ENCODE data around the gene SPIN3. TPM values are rescaled to one million over a fixed set of nuclear protein-coding genes. Genes with fewer than 3 reads are reported as not detected.
"Not testable (repeated sequence)": the region's sequence is repeated elsewhere in the genome, so short reads cannot be mapped to it uniquely, and the experiment has no call there.

Gene SPIN3
- total RNA-seq, 2 donors from 2014 or later: 3.5 to 4.2 TPM

DNA sequence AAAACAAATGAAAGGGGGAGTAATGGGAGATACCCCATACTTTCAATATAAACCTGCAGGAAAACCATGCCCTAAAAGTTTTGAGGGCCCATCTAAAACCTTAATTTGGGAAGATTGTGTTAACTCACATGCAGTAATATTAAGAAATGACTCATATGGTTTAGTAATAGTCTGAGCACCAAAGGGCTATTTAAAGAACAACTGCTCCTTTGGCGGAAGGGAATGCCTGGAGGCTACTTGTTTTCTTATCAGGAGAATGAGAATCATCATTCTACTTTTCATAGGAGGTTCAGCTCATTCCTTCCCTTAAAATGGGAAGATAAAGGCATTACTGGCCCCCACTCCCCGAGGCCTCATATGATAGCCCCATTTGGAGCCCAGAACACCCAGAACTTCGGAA lies 47.6 kb downstream of the SPIN3 start:
- no peak for DNase-seq (ENCODE audit: low spot score)
- H3K9me3 ChIP-seq: peaks cover 0 to 1% of the 10 kb centered on the region in 2 donors
- no peaks in the 10 kb centered on the region for H3K27me3 ChIP-seq
- no peaks in the 10 kb centered on the region for H3K4me1 ChIP-seq
- no peak overlapping the region for H3K27ac ChIP-seq
- H3K36me3 ChIP-seq: no peaks in the 10 kb centered on the region
- no peak overlapping the region for H3K4me3 ChIP-seq
- TF ChIP-seq, protein P1, sequence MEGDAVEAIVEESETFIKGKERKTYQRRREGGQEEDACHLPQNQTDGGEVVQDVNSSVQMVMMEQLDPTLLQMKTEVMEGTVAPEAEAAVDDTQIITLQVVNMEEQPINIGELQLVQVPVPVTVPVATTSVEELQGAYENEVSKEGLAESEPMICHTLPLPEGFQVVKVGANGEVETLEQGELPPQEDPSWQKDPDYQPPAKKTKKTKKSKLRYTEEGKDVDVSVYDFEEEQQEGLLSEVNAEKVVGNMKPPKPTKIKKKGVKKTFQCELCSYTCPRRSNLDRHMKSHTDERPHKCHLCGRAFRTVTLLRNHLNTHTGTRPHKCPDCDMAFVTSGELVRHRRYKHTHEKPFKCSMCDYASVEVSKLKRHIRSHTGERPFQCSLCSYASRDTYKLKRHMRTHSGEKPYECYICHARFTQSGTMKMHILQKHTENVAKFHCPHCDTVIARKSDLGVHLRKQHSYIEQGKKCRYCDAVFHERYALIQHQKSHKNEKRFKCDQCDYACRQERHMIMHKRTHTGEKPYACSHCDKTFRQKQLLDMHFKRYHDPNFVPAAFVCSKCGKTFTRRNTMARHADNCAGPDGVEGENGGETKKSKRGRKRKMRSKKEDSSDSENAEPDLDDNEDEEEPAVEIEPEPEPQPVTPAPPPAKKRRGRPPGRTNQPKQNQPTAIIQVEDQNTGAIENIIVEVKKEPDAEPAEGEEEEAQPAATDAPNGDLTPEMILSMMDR (IDR thresholded peaks at IDR 0.05): no peak

DNA sequence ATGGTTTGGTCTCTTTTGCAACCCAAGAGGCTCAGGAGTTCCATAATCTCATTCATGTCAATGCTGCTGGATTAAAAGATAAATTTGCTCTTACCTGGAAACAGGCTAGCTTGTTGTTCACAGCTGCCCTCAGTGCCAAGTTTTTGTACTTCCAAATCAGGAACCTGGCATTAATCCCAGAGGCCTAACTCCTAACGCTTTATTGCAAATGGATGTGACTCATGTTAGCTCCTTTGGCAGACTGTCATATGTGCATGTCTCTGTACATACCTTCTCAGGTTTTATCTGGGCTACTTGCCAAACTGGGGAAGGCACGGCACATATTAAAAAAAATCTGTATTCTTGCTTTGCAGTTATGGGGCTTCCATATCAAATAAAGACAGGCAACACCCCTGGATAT lies 49.1 kb downstream of the SPIN3 start:
- H3K27ac ChIP-seq; H3K27me3 ChIP-seq; H3K36me3 ChIP-seq; DNase-seq (ENCODE audit: low spot score); H3K4me3 ChIP-seq; H3K4me1 ChIP-seq: not testable (repeated sequence)
- peaks cover 0 to 11% of the 10 kb centered on the region in 2 donors for H3K9me3 ChIP-seq

DNA sequence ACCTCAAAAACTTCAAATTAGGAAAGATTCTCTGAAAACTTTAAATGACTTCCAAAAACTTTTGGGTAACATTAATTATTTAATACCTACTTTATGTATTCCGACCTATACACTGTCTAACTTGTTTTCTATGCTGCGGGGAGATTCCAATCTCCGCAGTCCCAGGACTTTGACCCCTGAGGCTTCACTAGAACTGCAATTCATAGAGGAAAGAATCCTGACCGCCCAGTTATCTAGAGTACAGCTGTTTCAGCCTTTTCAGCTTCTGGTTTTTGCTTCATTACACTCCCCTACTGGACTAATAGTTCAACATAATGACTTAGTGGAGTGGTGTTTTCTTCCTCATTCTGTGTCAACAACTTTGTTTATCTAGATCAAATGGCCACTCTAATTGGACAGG lies 50.1 kb downstream of the SPIN3 start:
- H3K27ac ChIP-seq; H3K36me3 ChIP-seq; H3K27me3 ChIP-seq; DNase-seq (ENCODE audit: low spot score); H3K4me1 ChIP-seq; H3K4me3 ChIP-seq: not testable (repeated sequence)
- H3K9me3 ChIP-seq: peaks cover 0 to 11% of the 10 kb centered on the region in 2 donors

DNA sequence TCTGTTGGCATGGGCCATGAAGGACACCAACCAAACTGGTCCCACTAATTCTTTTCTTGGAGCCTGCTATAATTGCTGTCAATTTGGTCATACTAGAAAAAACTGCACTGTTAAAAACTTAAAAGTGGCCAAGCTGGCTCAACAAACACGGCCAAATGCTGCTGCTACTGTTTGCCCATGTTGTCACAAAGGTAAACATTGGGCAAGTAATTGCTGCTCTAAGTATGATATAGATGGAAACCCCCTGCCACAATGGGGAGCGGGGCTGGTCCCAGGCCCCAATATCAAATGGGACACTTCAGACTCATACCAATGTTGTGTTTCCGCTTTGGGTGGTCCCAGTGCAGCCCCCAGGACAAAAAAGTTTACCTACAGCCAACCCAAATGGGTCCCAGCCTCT lies 52.1 kb downstream of the SPIN3 start:
- H3K4me1 ChIP-seq: no peaks in the 10 kb centered on the region
- TF ChIP-seq, protein P1 (IDR thresholded peaks at IDR 0.05): no peak
- H3K27me3 ChIP-seq: no peaks in the 10 kb centered on the region
- H3K9me3 ChIP-seq: peaks cover 0 to 25% of the 10 kb centered on the region in 2 donors
- no peaks in the 10 kb centered on the region for H3K36me3 ChIP-seq
- DNase-seq (ENCODE audit: low spot score): no peak
- no peak overlapping the region for H3K27ac ChIP-seq
- no peak overlapping the region for H3K4me3 ChIP-seq

Other genes starting within 250 kb of the SPIN3 start
- 1 to 10 TPM; 5.7 TPM for gene SPIN2B, start 126.0 kb upstream of the SPIN3 start, total RNA-seq
- gene SPIN2A, start 141.9 kb upstream of the SPIN3 start, total RNA-seq: under 1 TPM in 1 of 2 donors, not detected in 1; 0.12 TPM

All from right atrium auricular region (tissue), 2 donors.